Upper lobe of right lung (tissue), 1 donor: ENCODE measurements around the gene NR2C2. TPM values are rescaled to one million over a fixed set of nuclear protein-coding genes. Genes with fewer than 3 reads are reported as not detected.

Source experiments
- ATAC-seq: fragments of 200-7000 bp; cut with Tn5 transposase; one replicate; pipeline ENCODE4 v1.9.1; 2020; ENCODE audit warnings: mild to moderate bottlenecking, moderate library complexity
- DNase-seq: peaks from one replicate; pipeline ENCODE4 v3.0.0-alpha.2; 2020
- H3K27ac ChIP-seq: fragments of 200-600 bp; one replicate; pipeline ENCODE4 v1.8.0; 2022
- H3K27me3 ChIP-seq: fragments of 200-600 bp; one replicate; pipeline ENCODE4 v1.8.0; 2022; ENCODE audit warnings: mild to moderate bottlenecking
- H3K36me3 ChIP-seq: fragments of 200-600 bp; one replicate; pipeline ENCODE4 v1.8.0; 2022
- H3K4me1 ChIP-seq: fragments of 200-600 bp; one replicate; pipeline ENCODE4 v1.8.0; 2022
- H3K4me3 ChIP-seq: fragments of 200-600 bp; one replicate; pipeline ENCODE4 v1.8.0; 2022; ENCODE audit warnings: mild to moderate bottlenecking
- H3K9me3 ChIP-seq: fragments of 200-600 bp; one replicate; pipeline ENCODE4 v1.8.0; 2022
- CTCF ChIP-seq: fragments of 200-600 bp; IDR thresholded peaks from one replicate; pipeline ENCODE4 v1.8.0; 2022; ENCODE audit warnings: antibody characterized with exemption
- intact Hi-C: fragments of 100-400 bp; cut with DNase I; formaldehyde crosslinking; loops from one replicate; pipeline ENCODE4 v1.11.0; 2022
- total RNA-seq: library from RNA; stranded (reverse); fragmentation: NEBNext Ultra II Directional; extraction: Animal tissue kit (Norgen Biotek cat#: 25700); gene quantifications from one replicate; pipeline ENCODE4 v1.2.1, GENCODE V29; 2021
- donor health status: DM: no; HTN: yes; CAD: no; lungs with severe emphysema.

Gene NR2C2
- total RNA-seq, 1 donor from 2014 or later: 52.5 TPM

DNA sequence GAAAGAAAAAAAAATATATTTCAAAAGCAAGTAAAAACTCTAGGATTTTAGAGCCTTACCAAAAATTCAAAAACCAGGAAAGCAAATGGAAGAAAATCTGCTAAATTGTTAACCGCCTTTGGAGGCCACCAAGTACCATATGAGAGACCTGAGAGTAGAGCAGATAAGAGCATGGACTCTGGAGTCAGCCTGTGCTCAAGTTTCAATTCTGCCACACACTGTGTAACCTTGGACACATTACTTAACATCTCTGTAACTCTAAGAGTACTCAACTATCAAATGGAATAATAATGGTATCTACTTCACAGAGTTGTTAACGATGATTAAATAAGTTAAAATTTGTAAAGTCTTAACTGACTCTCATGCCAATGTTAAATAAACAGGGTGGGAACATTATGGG is 138.9 kb downstream of the NR2C2 start:
- H3K27me3 ChIP-seq: no peaks in the 10 kb centered on the region
- no peak for DNase-seq
- peaks cover 95% of the 10 kb centered on the region for H3K36me3 ChIP-seq
- H3K4me1 ChIP-seq: peaks cover 13% of the 10 kb centered on the region
- ATAC-seq: no peak
- H3K27ac ChIP-seq: no peak overlapping the region
- H3K9me3 ChIP-seq: no peaks in the 10 kb centered on the region
- intact Hi-C loops: no loop called here
- no peak for TF ChIP-seq CTCF
- no peak overlapping the region for H3K4me3 ChIP-seq

DNA sequence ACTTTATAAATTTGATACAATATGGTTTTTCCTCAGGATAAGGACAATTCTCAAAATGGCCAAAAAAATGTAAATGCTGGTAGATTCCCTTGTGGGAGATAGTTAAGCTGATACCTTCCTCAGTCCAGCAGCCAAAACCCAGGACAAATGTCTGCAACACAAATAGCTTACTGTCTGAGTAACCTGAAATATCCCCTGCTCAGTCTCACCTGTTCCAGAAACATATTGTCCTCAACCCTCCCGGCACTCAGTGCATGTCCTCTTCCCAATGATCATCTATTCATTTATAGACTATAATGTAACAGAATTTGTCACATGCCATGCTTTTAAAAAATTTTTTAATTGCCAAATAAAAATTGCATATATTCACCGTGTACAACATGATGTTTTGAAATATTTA is 139.3 kb downstream of the NR2C2 start:
- peaks cover 95% of the 10 kb centered on the region for H3K36me3 ChIP-seq
- H3K27ac ChIP-seq: no peak overlapping the region
- no peak overlapping the region for H3K4me3 ChIP-seq
- ATAC-seq (no peak), DNase-seq (no peak)
- intact Hi-C loops: no loop called here
- no peaks in the 10 kb centered on the region for H3K27me3 ChIP-seq
- H3K9me3 ChIP-seq: no peaks in the 10 kb centered on the region
- H3K4me1 ChIP-seq: peaks cover 9% of the 10 kb centered on the region
- TF ChIP-seq CTCF: no peak

DNA sequence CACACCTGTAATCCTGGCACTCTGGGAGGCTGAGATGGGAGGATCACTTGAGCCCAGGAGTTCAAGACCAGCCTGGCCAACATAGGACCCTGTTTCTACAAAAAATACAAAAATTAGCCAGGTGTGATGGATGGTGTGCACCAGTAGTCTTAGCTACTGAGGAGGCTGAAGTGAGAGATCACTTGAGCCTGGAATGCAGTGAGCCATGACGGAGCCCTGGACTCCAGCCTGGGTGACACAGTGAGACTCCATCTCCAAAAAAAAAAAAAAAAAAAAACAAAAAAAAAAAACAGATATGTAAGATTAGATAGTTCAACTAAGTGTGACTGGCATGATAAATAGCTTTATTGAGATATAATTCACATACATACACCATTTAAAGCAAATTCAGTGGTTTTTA is 141.8 kb downstream of the NR2C2 start:
- intact Hi-C loops: no loop called here
- Histone ChIP-seq H3K4me1 (no peaks in the 10 kb centered on the region), H3K27ac (no peak overlapping the region), H3K36me3 (peaks cover 88% of the 10 kb centered on the region), H3K4me3 (no peak overlapping the region), H3K27me3 (no peaks in the 10 kb centered on the region), H3K9me3 (no peaks in the 10 kb centered on the region)
- no peak for TF ChIP-seq CTCF
- ATAC-seq (no peak), DNase-seq (no peak)

DNA sequence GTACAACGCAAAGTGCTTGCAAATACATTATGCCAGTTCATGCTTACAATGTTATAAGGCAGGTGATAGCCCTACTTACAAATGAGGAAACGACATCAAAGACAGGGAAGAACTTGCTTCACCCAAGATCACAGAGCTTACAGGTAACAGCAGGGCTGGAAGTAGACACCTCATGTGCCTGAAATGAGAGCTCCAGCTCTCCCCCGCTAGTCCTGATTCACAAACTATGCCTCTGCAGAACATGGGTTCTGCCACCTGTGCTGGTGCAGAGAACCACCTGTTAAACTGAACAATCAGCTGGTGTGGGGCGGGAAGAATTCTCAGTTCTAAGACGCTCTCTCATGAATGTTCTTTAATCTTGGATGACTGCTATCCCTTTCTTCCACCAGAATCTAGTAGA is 144.2 kb downstream of the NR2C2 start:
- ATAC-seq (no peak), DNase-seq (no peak)
- no peak overlapping the region for H3K4me3 ChIP-seq
- peaks cover under 1% of the 10 kb centered on the region for H3K4me1 ChIP-seq
- intact Hi-C loops: no loop called here
- peaks cover 86% of the 10 kb centered on the region for H3K36me3 ChIP-seq
- H3K9me3 ChIP-seq: no peaks in the 10 kb centered on the region
- H3K27ac ChIP-seq: no peak overlapping the region
- TF ChIP-seq CTCF: no peak
- no peaks in the 10 kb centered on the region for H3K27me3 ChIP-seq

DNA sequence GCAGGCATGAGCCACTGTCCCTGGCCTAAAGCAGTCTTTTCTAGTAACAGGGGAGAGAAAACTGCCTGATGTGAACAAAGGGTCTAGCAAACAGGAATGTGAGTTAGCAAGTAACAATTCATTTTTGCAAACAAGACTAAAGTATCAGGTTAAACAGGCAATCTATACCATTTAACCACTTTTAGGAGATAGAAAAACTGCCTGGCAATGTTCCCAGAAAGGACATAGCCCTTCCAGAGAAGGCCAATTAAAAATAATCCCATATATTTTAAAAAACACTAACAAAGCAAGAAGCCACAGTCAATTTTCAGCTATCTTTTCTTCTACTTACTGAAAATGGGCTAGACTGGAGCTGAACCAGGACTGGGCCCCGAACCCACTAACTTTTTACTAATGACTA is 145.3 kb downstream of the NR2C2 start:
- ATAC-seq: no peak
- H3K36me3 ChIP-seq: peaks cover 76% of the 10 kb centered on the region
- H3K9me3 ChIP-seq: no peaks in the 10 kb centered on the region
- peaks cover 10% of the 10 kb centered on the region for H3K4me1 ChIP-seq
- DNase-seq: no peak
- H3K27me3 ChIP-seq: no peaks in the 10 kb centered on the region
- no peak for TF ChIP-seq CTCF
- H3K27ac ChIP-seq: no peak overlapping the region
- H3K4me3 ChIP-seq: no peak overlapping the region
- intact Hi-C loops: no loop called here

DNA sequence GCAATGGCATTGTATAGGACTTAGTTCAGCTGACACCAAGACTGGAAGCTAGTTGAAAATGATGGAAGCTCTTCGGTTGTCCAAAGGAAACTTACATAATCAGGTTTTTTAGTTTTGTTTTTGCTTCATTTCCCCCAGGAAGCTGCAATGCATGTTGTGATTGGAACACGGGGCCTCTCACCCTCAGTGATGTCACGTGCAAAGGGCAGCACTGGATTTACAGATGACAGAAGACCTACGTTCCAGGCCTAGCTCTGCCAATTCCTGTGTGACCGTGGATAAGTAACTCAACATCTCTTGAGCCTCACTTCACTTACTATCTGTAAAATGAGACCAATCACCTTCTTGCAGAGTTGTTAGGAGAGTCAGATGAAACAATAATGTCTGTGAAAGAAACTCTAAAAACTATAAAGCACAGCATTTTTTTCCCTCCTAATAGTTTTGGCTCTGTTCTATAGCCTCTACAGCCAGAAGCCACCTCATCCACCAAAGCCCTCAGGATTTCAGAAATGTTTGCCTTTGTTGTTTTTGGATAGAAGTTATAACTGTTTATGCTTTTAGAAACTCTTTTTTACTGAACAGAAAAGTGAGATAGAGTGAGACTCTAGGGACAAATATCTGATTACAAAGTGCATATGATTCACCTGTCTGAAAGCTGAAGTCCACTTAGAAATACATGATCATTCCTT is 146.9 kb downstream of the NR2C2 start:
- H3K27me3 ChIP-seq: no peaks in the 10 kb centered on the region
- intact Hi-C loops: no loop called here
- H3K36me3 ChIP-seq: peaks cover 60% of the 10 kb centered on the region
- no peak for DNase-seq
- ATAC-seq: no peak
- no peak overlapping the region for H3K27ac ChIP-seq
- no peak overlapping the region for H3K4me3 ChIP-seq
- TF ChIP-seq CTCF: no peak
- H3K4me1 ChIP-seq: peaks cover 14% of the 10 kb centered on the region
- no peaks in the 10 kb centered on the region for H3K9me3 ChIP-seq
